ENCODE measurements around the gene FCSK. TPM values are rescaled to one million over a fixed set of nuclear protein-coding genes. Genes with fewer than 3 reads are reported as not detected.

FCSK gene
- total and polyA plus RNA-seq, 2 of the 8 experiments (the other 6 are each of a cell fraction or from before 2014, with no cell fraction given): 4.6 to 5.1 TPM

DNA sequence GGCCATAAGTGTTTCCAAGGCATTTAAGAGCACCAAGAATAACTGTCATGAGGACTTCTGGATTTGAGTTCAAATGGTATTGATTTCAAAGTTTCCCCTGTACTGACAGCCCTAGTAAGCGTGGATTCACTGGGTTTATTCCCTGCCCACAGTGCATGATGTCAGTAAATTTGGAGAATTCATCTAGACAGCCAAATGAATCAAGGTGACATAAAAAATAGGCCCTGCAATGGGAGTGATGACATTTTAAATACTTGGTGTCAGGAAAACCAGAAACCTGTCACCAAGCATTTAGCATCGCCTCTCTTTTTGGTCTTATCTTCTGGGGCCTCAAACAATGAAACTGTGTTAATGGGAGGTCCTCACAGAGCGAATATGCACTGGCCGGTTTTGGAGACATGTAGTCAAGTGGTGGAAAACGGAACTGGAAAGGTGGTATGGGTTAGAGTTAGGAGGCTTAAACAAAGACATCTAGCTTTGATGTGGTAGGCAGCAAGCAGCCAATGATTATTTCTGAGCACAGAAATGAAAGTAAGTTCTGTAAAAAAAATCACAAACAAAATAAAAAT is 39.9 kb downstream of the FCSK start:
- FAIRE-seq (no peak), DNase-seq (ENCODE audit: low read depth in 1 of 2, low spot score in 2 of 2) (no peak)
- no peak overlapping the region for H2BK15ac ChIP-seq (ENCODE audit: low read length)
- no peaks in the 10 kb centered on the region for H3K79me2 ChIP-seq (ENCODE audit: control insufficient read depth in 1 of 2, insufficient read depth in 2 of 2, low read length in 2 of 2)
- no peaks in the 10 kb centered on the region for H3K23me2 ChIP-seq (ENCODE audit: low read depth, low read length)
- H3K14ac ChIP-seq (ENCODE audit: insufficient read length): no peak overlapping the region
- ChIA-PET POLR2A (ENCODE audit: partially characterized antibody) (interaction anchor here (0.8 to 2.3 kb wide), 2 partner anchors 10 to 31 kb away, joined by 3 to 4 read pairs; no protein-coding TSS in a partner anchor), CTCF (ENCODE audit: partially characterized antibody) (interaction anchor here (2.6 kb wide), 1 partner anchor 23 kb away, joined by 13 read pairs; no protein-coding TSS in a partner anchor)
- H3K4me3 ChIP-seq (ENCODE audit: extremely low read depth in 1 of 4, insufficient read depth in 2 of 4, low read depth in 3 of 4, low read length in 4 of 4): no peak overlapping the region
- H3K56ac ChIP-seq (replicated peaks; ENCODE audit: insufficient read length, low read depth, low read length): no peak overlapping the region
- no peak overlapping the region for H3K23ac ChIP-seq (ENCODE audit: insufficient read length)
- H2BK12ac ChIP-seq (ENCODE audit: low read depth, low read length): no peak overlapping the region
- H4K8ac ChIP-seq (ENCODE audit: extremely low read depth, insufficient read depth, low read length): no peak overlapping the region
- no peak overlapping the region for H4K91ac ChIP-seq (replicated peaks; ENCODE audit: insufficient read length, low read length)
- no peak overlapping the region for H3K4ac ChIP-seq (replicated peaks; ENCODE audit: insufficient read length, low read depth, low read length)
- H3K4me2 ChIP-seq (ENCODE audit: insufficient read depth in 1 of 2, low read depth in 2 of 2, low read length in 2 of 2): no peak overlapping the region
- H3K4me1 ChIP-seq (replicated peaks in 1 of 4; ENCODE audit: control insufficient read depth in 3 of 4, insufficient read depth in 4 of 4, low read length in 3 of 4): no peaks in the 10 kb centered on the region
- H2AK5ac ChIP-seq (ENCODE audit: low read depth, low read length): no peak overlapping the region
- peaks cover 6 to 33% (median 18%) of the 10 kb centered on the region in 4 experiments; a peak in 6 of 8 replicates for H3K36me3 ChIP-seq (ENCODE audit: control insufficient read depth in 2 of 4, insufficient read depth in 4 of 4, low read length in 3 of 4)
- H3K27ac ChIP-seq (ENCODE audit: low read depth, low read length): no peak overlapping the region
- no peaks in the 10 kb centered on the region for H3K9me3 ChIP-seq (ENCODE audit: insufficient read depth in 2 of 2, low read depth in 1 of 2, low read length in 1 of 2)
- H2BK120ac ChIP-seq (replicated peaks; ENCODE audit: low read depth, low read length): no peak overlapping the region
- H3K27me3 ChIP-seq (replicated peaks in 1 of 4; ENCODE audit: control insufficient read depth in 3 of 4, extremely low read depth in 1 of 4, insufficient read depth in 3 of 4, low read length in 3 of 4): no peaks in the 10 kb centered on the region
- no peak overlapping the region for H2AFZ ChIP-seq (ENCODE audit: low read length)
- H2BK5ac ChIP-seq (ENCODE audit: low read depth, low read length): no peak overlapping the region
- H3K9ac ChIP-seq (replicated peaks in 1 of 4; ENCODE audit: extremely low read depth in 1 of 4, low read depth in 3 of 4, low read length in 3 of 4): no peak overlapping the region
- no peaks in the 10 kb centered on the region for H4K20me1 ChIP-seq (replicated peaks in 1 of 2; ENCODE audit: control insufficient read depth in 1 of 2, insufficient read depth in 2 of 2, low read length in 2 of 2)
- H3K79me1 ChIP-seq (ENCODE audit: low read depth, low read length): no peaks in the 10 kb centered on the region
- H2BK20ac ChIP-seq (ENCODE audit: low read length): no peak overlapping the region
- no peak overlapping the region for H4K5ac ChIP-seq (ENCODE audit: insufficient read length, low read depth, low read length)
- WGBS, 2 experiments (ENCODE audit: extremely low coverage in 1 of 2, insufficient coverage in 1 of 2, insufficient read length in 1 of 2, insufficient replicate concordance in 2 of 2, low coverage in 1 of 2, low lambda C conversion rate in 2 of 2, missing lambda C conversion rate in 1 of 2): 83% methylated on average over 5 of the region's 5 CpGs; no CpG with 5 or more reads in 1 of the 2 experiments
- no peak overlapping the region for H3K18ac ChIP-seq (ENCODE audit: extremely low read depth, low read length)
- TF ChIP-seq MAFK (IDR thresholded peaks at IDR 0.05; ENCODE audit: low read depth, low read length): no peak
- no peak for TF ChIP-seq ATF2 (IDR thresholded peaks at IDR 0.05; ENCODE audit: low read length)
- TF ChIP-seq SUZ12 (IDR thresholded peaks at IDR 0.05; ENCODE audit: low read length): no peak
- TF ChIP-seq, protein P1, sequence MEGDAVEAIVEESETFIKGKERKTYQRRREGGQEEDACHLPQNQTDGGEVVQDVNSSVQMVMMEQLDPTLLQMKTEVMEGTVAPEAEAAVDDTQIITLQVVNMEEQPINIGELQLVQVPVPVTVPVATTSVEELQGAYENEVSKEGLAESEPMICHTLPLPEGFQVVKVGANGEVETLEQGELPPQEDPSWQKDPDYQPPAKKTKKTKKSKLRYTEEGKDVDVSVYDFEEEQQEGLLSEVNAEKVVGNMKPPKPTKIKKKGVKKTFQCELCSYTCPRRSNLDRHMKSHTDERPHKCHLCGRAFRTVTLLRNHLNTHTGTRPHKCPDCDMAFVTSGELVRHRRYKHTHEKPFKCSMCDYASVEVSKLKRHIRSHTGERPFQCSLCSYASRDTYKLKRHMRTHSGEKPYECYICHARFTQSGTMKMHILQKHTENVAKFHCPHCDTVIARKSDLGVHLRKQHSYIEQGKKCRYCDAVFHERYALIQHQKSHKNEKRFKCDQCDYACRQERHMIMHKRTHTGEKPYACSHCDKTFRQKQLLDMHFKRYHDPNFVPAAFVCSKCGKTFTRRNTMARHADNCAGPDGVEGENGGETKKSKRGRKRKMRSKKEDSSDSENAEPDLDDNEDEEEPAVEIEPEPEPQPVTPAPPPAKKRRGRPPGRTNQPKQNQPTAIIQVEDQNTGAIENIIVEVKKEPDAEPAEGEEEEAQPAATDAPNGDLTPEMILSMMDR (IDR thresholded peaks at IDR 0.05; ENCODE audit: control extremely low read depth in 1 of 3, insufficient read depth in 1 of 3, low read depth in 1 of 3, low read length in 3 of 3): no peak
